Body of pancreas (tissue), 4 donors: ENCODE measurements around the gene MRC1. TPM values are rescaled to one million over a fixed set of nuclear protein-coding genes. Genes with fewer than 3 reads are reported as not detected.
A peak's percentile ranks its signal among the peaks of the same experiment; 100 is the strongest.

Experiments
- ATAC-seq: fragments of 150-250 bp; one replicate; pipeline ENCODE4 v1.9.1; 2016
- DNase-seq, 4 donors: peaks; one replicate each; pipeline ENCODE4 v3.0.0-alpha.2; 2019
- H3K27ac ChIP-seq, 4 donors: fragments of 200-600 bp; sonication (generic); 1 replicate in 3 of 4; 2 replicates in 1 of 4; pipeline versions ENCODE4 v1.5.1 to v1.6.1; 2016 to 2019; ENCODE audit warnings: mild to moderate bottlenecking in 1 of 4, mixed read lengths in 1 of 4, moderate library complexity in 1 of 4
- H3K27me3 ChIP-seq, 2 donors: fragments of 200-600 bp; sonication (generic); one replicate each; pipeline ENCODE4 v1.6.0; 2016; ENCODE audit warnings: mild to moderate bottlenecking in 1 of 2
- H3K36me3 ChIP-seq, 2 donors: fragments of 200-600 bp; sonication (generic); replicated peaks in 1 of 2; 2 replicates each; pipeline ENCODE4 v1.5.1; 2016; ENCODE audit warnings: low read depth in 2 of 2; ENCODE audit not compliant: insufficient read depth in 1 of 2
- H3K4me1 ChIP-seq: fragments of 200-600 bp; sonication (generic); one replicate; pipeline ENCODE4 v1.6.0; 2016
- H3K4me3 ChIP-seq, 2 donors: fragments of 200-600 bp; sonication (generic); 1 replicate in 1 of 2; 2 replicates in 1 of 2; pipeline ENCODE4 v1.5.1; 2016 to 2019
- H3K9me3 ChIP-seq, 3 donors: fragments of 200-600 bp; sonication (generic); 1 replicate in 2 of 3; 2 replicates in 1 of 3; pipeline ENCODE4 v1.5.1; 2016
- CTCF ChIP-seq, 7 experiments: fragments of 450-650 bp in 4 of 7; fragments of 200-600 bp in 3 of 7; sonication (generic) in 3 of 7; IDR thresholded peaks; one replicate each; pipeline ENCODE4 v1.5.1; 2016 to 2019; ENCODE audit warnings: antibody characterized with exemption in 7 of 7
- POLR2A ChIP-seq, 3 donors: fragments of 450-650 bp; IDR thresholded peaks; one replicate each; pipeline ENCODE4 v1.6.1; 2016; ENCODE audit warnings: antibody characterized with exemption in 3 of 3, mild to moderate bottlenecking in 2 of 3
- WGBS, 2 donors: methylation state at CpG; one replicate each; pipeline ENCODE4 v1.1.5; 2017; 5-methylcytosine and 5-hydroxymethylcytosine counted together
- intact Hi-C: fragments of 100-400 bp; cut with DNase I; formaldehyde crosslinking; loops from one replicate; pipeline ENCODE4 v1.15.1; 2023
- total RNA-seq, 2 donors: library from RNA; depleted of rRNA; stranded (reverse); fragments of >200 nt; gene quantifications; one replicate each; pipeline ENCODE4 v1.1.0, GENCODE V29; 2016

The MRC1 gene
- total RNA-seq, 2 donors from 2014 or later: 10.2 to 19.5 TPM

DNA sequence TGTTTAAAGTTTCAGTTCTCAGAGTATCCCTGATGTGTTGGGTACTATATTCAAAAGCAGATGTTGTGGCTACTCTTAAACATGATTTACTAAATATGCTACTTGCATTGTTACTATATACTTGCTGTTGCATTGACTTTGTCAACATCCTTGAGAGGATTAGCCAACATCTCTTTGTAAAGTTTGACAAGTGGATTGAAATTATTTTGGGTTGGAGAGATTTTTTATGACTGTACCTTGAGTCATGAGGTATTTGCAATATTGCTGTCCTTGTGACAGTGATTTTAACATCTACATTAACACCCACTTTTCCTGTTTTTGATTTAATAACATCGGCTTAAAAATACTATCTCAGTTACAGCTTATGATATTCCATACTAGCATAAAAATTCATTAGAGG, 31.9 kb downstream of the MRC1 start:
- no peak for TF ChIP-seq CTCF (IDR thresholded peaks at IDR 0.05)
- TF ChIP-seq POLR2A (IDR thresholded peaks at IDR 0.05): no peak
- Histone ChIP-seq H3K27ac (no peak overlapping the region), H3K9me3 (no peaks in the 10 kb centered on the region), H3K4me1 (no peaks in the 10 kb centered on the region), H3K36me3 (no peaks in the 10 kb centered on the region), H3K27me3 (no peaks in the 10 kb centered on the region), H3K4me3 (no peak overlapping the region)
- 81 to 86% methylated on average over 1 of the region's 1 CpG for WGBS, 2 donors
- DNase-seq (no peak), ATAC-seq (no peak)
- intact Hi-C loops: no loop called here

DNA sequence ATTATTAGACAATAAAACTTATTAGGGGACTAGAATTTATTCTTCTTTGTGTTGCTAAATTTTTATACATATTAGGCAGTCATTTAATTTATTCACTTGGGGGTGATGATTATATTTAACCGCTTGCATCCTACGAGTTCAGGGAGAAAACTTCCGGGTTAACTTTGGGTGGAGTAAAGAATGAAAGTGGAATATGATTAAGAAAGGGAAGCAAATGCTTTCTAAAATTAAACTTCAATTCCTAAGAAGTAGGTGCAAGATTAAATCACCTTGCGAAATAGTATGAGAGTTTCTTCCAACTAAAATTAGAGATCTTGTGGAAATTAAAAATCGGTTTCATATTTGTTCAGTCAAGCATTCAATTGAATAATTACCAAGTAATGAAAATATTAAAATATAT, 33.5 kb downstream of the MRC1 start:
- no peaks in the 10 kb centered on the region for H3K27me3 ChIP-seq
- TF ChIP-seq POLR2A (IDR thresholded peaks at IDR 0.05) (no peak), CTCF (IDR thresholded peaks at IDR 0.05) (no peak)
- ATAC-seq: no peak
- no peak for DNase-seq
- intact Hi-C loops: no loop called here
- WGBS, 2 donors: 77 to 84% methylated on average over 5 of the region's 5 CpGs
- no peaks in the 10 kb centered on the region for H3K9me3 ChIP-seq
- H3K36me3 ChIP-seq: no peaks in the 10 kb centered on the region
- no peaks in the 10 kb centered on the region for H3K4me1 ChIP-seq
- H3K4me3 ChIP-seq: no peak overlapping the region
- no peak overlapping the region for H3K27ac ChIP-seq

GRCh38 chr10:17847585-17848296, 38.6 kb downstream of the MRC1 start:
- intact Hi-C loops: no loop called here
- no peaks in the 10 kb centered on the region for H3K4me1 ChIP-seq
- no peak for DNase-seq
- ATAC-seq: no peak
- H3K4me3 ChIP-seq: no peak overlapping the region
- no peak overlapping the region for H3K27ac ChIP-seq
- no peaks in the 10 kb centered on the region for H3K27me3 ChIP-seq
- no peaks in the 10 kb centered on the region for H3K9me3 ChIP-seq
- TF ChIP-seq CTCF (IDR thresholded peaks at IDR 0.05): peak; percentile 18 to 61 (median 44)
- no peak for TF ChIP-seq POLR2A (IDR thresholded peaks at IDR 0.05)
- no peaks in the 10 kb centered on the region for H3K36me3 ChIP-seq
- WGBS, 2 donors: 52 to 53% methylated on average over 5 of the region's 5 CpGs

DNA sequence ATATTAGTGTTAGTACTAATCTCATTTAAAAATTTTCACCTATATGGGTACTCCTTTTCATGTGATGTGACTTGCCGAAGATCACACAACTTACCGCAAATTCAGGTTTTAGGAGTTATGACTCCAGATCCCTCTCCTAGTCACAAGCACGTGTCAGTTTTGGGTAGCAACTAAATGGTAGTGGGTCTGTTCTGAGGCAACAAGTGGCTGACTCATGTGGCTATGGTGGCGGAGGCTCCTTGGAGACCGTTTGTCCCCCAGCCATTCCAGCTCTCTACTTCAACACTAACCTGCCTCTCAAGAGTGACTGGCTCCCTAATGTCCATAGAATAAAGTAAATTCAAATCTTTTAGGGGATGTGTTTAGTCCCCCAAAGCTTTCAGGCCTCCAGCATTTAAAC, 39.5 kb downstream of the MRC1 start:
- no peaks in the 10 kb centered on the region for H3K4me1 ChIP-seq
- WGBS, 2 donors: 75 to 80% methylated on average over 5 of the region's 5 CpGs
- no peaks in the 10 kb centered on the region for H3K9me3 ChIP-seq
- H3K36me3 ChIP-seq: no peaks in the 10 kb centered on the region
- ATAC-seq (no peak), DNase-seq (no peak)
- H3K27me3 ChIP-seq: no peaks in the 10 kb centered on the region
- intact Hi-C loops: no loop called here
- TF ChIP-seq POLR2A (IDR thresholded peaks at IDR 0.05) (no peak), CTCF (IDR thresholded peaks at IDR 0.05) (no peak)
- no peak overlapping the region for H3K4me3 ChIP-seq
- H3K27ac ChIP-seq: no peak overlapping the region

DNA sequence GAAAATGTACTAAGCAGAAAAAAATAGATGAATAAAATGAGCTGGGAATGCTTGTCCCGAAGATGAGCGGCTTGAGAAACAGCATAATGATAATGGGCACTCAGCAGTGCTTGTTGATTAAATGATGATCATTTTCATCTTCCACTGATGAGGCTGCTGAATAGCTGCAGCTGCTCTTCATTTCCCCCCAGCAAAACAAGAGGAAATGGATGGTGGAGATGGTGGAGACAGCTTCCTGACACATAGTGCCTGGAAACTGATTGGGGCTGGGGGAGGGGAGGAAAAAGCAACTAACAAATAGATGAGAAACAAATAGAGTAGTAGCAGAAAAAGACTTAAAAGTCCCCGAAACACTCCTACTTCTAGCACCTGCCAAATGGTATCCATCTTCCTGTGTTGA, 41.4 kb downstream of the MRC1 start:
- H3K4me3 ChIP-seq: no peak overlapping the region
- no peak overlapping the region for H3K27ac ChIP-seq
- WGBS, 2 donors: 83 to 90% methylated on average over 3 of the region's 3 CpGs
- TF ChIP-seq CTCF (IDR thresholded peaks at IDR 0.05) (no peak), POLR2A (IDR thresholded peaks at IDR 0.05) (no peak)
- H3K36me3 ChIP-seq: no peaks in the 10 kb centered on the region
- ATAC-seq: no peak
- H3K4me1 ChIP-seq: no peaks in the 10 kb centered on the region
- intact Hi-C loops: no loop called here
- no peak for DNase-seq
- no peaks in the 10 kb centered on the region for H3K27me3 ChIP-seq
- no peaks in the 10 kb centered on the region for H3K9me3 ChIP-seq
